Measurements from ENCODE around the gene PDZD2.
"Not testable (repeated sequence)": the region's sequence is repeated elsewhere in the genome, so short reads cannot be mapped to it uniquely, and the experiment has no call there.

Gene PDZD2

GRCh38 chr5:31937703-31938102 lies 298.8 kb downstream of the PDZD2 start:
- no peak for DNase-seq

GRCh38 chr5:31939151-31939550 lies 300.2 kb downstream of the PDZD2 start:
- DNase-seq: no peak

- DNase-seq: no peak
Observed at GRCh38 chr5:31941151-31941755, 302.3 kb downstream of the PDZD2 start.

- DNase-seq: no peak
Observed at GRCh38 chr5:31942546-31942945, 303.6 kb downstream of the PDZD2 start.

- DNase-seq: peak; percentile 72
Observed at GRCh38 chr5:31944684-31945445, 305.9 kb downstream of the PDZD2 start.

- no peak for DNase-seq
Observed at GRCh38 chr5:31948006-31948405, 309.1 kb downstream of the PDZD2 start.

GRCh38 chr5:31952067-31952466 lies 313.1 kb downstream of the PDZD2 start:
- DNase-seq: no peak

GRCh38 chr5:31954091-31954490 lies 315.2 kb downstream of the PDZD2 start:
- no peak for DNase-seq

GRCh38 chr5:31957151-31957550 lies 318.2 kb downstream of the PDZD2 start:
- DNase-seq: no peak

GRCh38 chr5:31962351-31962751 lies 323.4 kb downstream of the PDZD2 start:
- DNase-seq: no peak

GRCh38 chr5:31962871-31963307 lies 324.0 kb downstream of the PDZD2 start:
- no peak for DNase-seq

- DNase-seq: no peak
Observed at GRCh38 chr5:31963358-31964006, 324.6 kb downstream of the PDZD2 start.

GRCh38 chr5:31964007-31964360 lies 325.1 kb downstream of the PDZD2 start:
- no peak for DNase-seq

- DNase-seq: no peak
Observed at GRCh38 chr5:31965227-31965626, 326.3 kb downstream of the PDZD2 start.

GRCh38 chr5:31966936-31967335 lies 328.0 kb downstream of the PDZD2 start:
- no peak for DNase-seq

GRCh38 chr5:31967461-31967860 lies 328.5 kb downstream of the PDZD2 start:
- DNase-seq: no peak

GRCh38 chr5:31972558-31972957 lies 333.6 kb downstream of the PDZD2 start:
- DNase-seq: no peak

- DNase-seq: not testable (repeated sequence)
Observed at GRCh38 chr5:31975189-31975612, 336.3 kb downstream of the PDZD2 start.

- no peak for DNase-seq
Observed at GRCh38 chr5:31976169-31976568, 337.2 kb downstream of the PDZD2 start.

GRCh38 chr5:31981361-31981945 lies 342.5 kb downstream of the PDZD2 start:
- no peak for DNase-seq

GRCh38 chr5:31982027-31982426 lies 343.1 kb downstream of the PDZD2 start:
- DNase-seq: no peak

- DNase-seq: no peak
Observed at GRCh38 chr5:31982621-31983020, 343.7 kb downstream of the PDZD2 start.

- DNase-seq: no peak
Observed at GRCh38 chr5:31983851-31984250, 344.9 kb downstream of the PDZD2 start.

- DNase-seq: no peak
Observed at GRCh38 chr5:31984691-31985090, 345.8 kb downstream of the PDZD2 start.
